A549 (cell line): Measurements from ENCODE around the gene BTBD16. TPM values are rescaled to one million over a fixed set of nuclear protein-coding genes. Genes with fewer than 3 reads are reported as not detected.

ENCODE experiments used
- ATAC-seq, 2 experiments: fragments of 200-7000 bp in 1 of 2; fragments of >200 bp in 1 of 2; cut with Nextera tagmentation in 1 of 2; cut with Tn5 transposase in 1 of 2; 3 replicates each; pipeline versions ENCODE4 v1.8.0 to v1.9.1; 2018 to 2020; ENCODE audit warnings: mild to moderate bottlenecking in 1 of 2, moderate library complexity in 1 of 2
- CTCF ChIA-PET: fragments of 300-600 bp; sonication (Branson Sonifier 250); formaldehyde crosslinking; extraction: SDS; loops from one replicate; lab custom pipeline; 2021; ENCODE audit warnings: antibody characterized with exemption, inconsistent platforms; lab: Yijun Ruan, JAX
- POLR2A ChIA-PET: fragments of 350-600 bp; formaldehyde crosslinking; extraction: SDS; loops from one replicate; lab custom pipeline; 2021; ENCODE audit warnings: antibody characterized with exemption, inconsistent platforms; lab: Yijun Ruan, JAX
- DNase-seq, 2 experiments: peaks; one replicate each; pipeline versions ENCODE4 v3.0.0 to v3.0.0-alpha.2; 2011 to 2016; ENCODE audit warnings: low read depth in 1 of 2, low spot score in 1 of 2
- FAIRE-seq: peaks from 2 replicates; lab custom pipeline; 2011; peaks lifted over from hg19 to GRCh38; lab: Jason Lieb, UNC
- H3K27ac ChIP-seq, 2 experiments: fragments of >200 bp; sonication (Bioruptor Twin); formaldehyde crosslinking; 3 replicates each; pipeline ENCODE4 v1.5.1; 2016 to 2017
- H3K4me1 ChIP-seq: fragments of >200 bp; sonication (Bioruptor Twin); formaldehyde crosslinking; 3 replicates; pipeline ENCODE4 v1.6.1; 2016
- H3K4me2 ChIP-seq: fragments of >200 bp; sonication (Bioruptor Twin); formaldehyde crosslinking; 3 replicates; pipeline ENCODE4 v1.6.1; 2016
- H3K4me3 ChIP-seq: fragments of >200 bp; sonication (Bioruptor Twin); formaldehyde crosslinking; 3 replicates; pipeline ENCODE4 v1.5.1; 2016
- H3K9me3 ChIP-seq: fragments of >200 bp; sonication (Bioruptor Twin); formaldehyde crosslinking; 3 replicates; pipeline ENCODE4 v1.6.1; 2016
- BHLHE40 ChIP-seq: IDR thresholded peaks from 2 replicates; pipeline ENCODE4 v1.6.1; 2012; ENCODE audit warnings: low read depth, low read length, inconsistent platforms
- CBX2 ChIP-seq: fragments of 200-600 bp; sonication (generic); IDR thresholded peaks from 2 replicates; pipeline ENCODE4 v1.6.1; 2016; ENCODE audit warnings: low read depth, mild to moderate bottlenecking, borderline replicate concordance
- CEBPB ChIP-seq, 2 experiments: fragments of >200 bp in 1 of 2; sonication (Bioruptor Twin) in 1 of 2; formaldehyde crosslinking in 1 of 2; IDR thresholded peaks; 2 replicates each; pipeline ENCODE4 v1.6.1; 2012 to 2016
- CHD2 ChIP-seq: fragments of 150-350 bp; IDR thresholded peaks from 2 replicates; pipeline ENCODE4 v1.6.1; 2014; ENCODE audit warnings: low read length; ENCODE audit not compliant: partially characterized antibody
- EHF ChIP-seq: fragments of 250-450 bp; sonication (Bioruptor Pico); IDR thresholded peaks from 2 replicates; pipeline ENCODE4 v1.5.0; 2020; ENCODE audit warnings: mild to moderate bottlenecking
- EP300 ChIP-seq, 2 experiments: fragments of >200 bp; sonication (Bioruptor Twin); formaldehyde crosslinking; IDR thresholded peaks; 2 replicates in 1 of 2; 3 replicates in 1 of 2; pipeline ENCODE4 v1.6.1; 2016 to 2017
- HDAC2 ChIP-seq: fragments of 200-600 bp; sonication (generic); IDR thresholded peaks from 2 replicates; pipeline ENCODE4 v1.6.1; 2016
- HEYL ChIP-seq: fragments of 250-450 bp; sonication (Bioruptor Pico); IDR thresholded peaks from 2 replicates; pipeline ENCODE4 v1.8.0; 2021; ENCODE audit warnings: mild to moderate bottlenecking, moderate library complexity
- HOXB13 ChIP-seq: fragments of 250-450 bp; sonication (Bioruptor Pico); IDR thresholded peaks from 2 replicates; pipeline ENCODE4 v1.5.0; 2020; ENCODE audit warnings: low read depth, mild to moderate bottlenecking, moderate library complexity
- JUNB ChIP-seq: fragments of >200 bp; sonication (Bioruptor Twin); formaldehyde crosslinking; IDR thresholded peaks from 2 replicates; pipeline ENCODE4 v1.6.1; 2016
- KDM5A ChIP-seq: fragments of 200-600 bp; sonication (generic); IDR thresholded peaks from 2 replicates; pipeline ENCODE4 v1.6.1; 2016; ENCODE audit warnings: antibody characterized with exemption, mild to moderate bottlenecking
- MAZ ChIP-seq: fragments of 150-350 bp; IDR thresholded peaks from 2 replicates; pipeline ENCODE4 v1.6.1; 2014; ENCODE audit warnings: antibody characterized with exemption, low read depth, low read length, borderline replicate concordance
- PHF8 ChIP-seq: fragments of 200-600 bp; sonication (generic); IDR thresholded peaks from 2 replicates; pipeline ENCODE4 v1.6.1; 2016; ENCODE audit warnings: low read depth, mild to moderate bottlenecking, antibody characterized with exemption, moderate library complexity, borderline replicate concordance
- POLR2A ChIP-seq: IDR thresholded peaks from 2 replicates; pipeline ENCODE4 v1.6.1; 2012; ENCODE audit warnings: mild to moderate bottlenecking, low read length
- POLR2AphosphoS2 ChIP-seq: conservative IDR thresholded peaks from 2 replicates; pipeline ENCODE4 v1.6.1; 2012; ENCODE audit warnings: low read length, improper control_type of control experiment, inconsistent platforms
- WGBS: methylation state at CpG from one replicate; pipeline ENCODE4 v1.1.6; 2017; ENCODE audit errors: missing lambda C conversion rate; 5-methylcytosine and 5-hydroxymethylcytosine counted together
- polyA plus RNA-seq, 4 experiments: library from polyadenylated mRNA; depleted of rRNA in 3 of 4; stranded (reverse); fragments of >200 nt; fragmentation: RNase III in 1 of 4; extraction: RNeasy Plus Mini Kit Qiagen cat#74134 plus additional on column Dnase treatment in 1 of 4; gene quantifications; 2 replicates in 3 of 4; 3 replicates in 1 of 4; pipeline ENCODE4 v1.2.3, GENCODE V29; 2011 to 2017
- TF ChIP-seq, protein P1 (sequence below): fragments of >200 bp; sonication (Bioruptor Twin); formaldehyde crosslinking; IDR thresholded peaks from 3 replicates; pipeline ENCODE4 v1.6.1; 2016
- TF ChIP-seq, protein P2 (sequence below): IDR thresholded peaks from 2 replicates; pipeline ENCODE4 v1.6.1; 2012
- TF ChIP-seq, protein P3 (sequence below): fragments of 200-600 bp; sonication (generic); IDR thresholded peaks from 2 replicates; pipeline ENCODE4 v1.6.1; 2016; ENCODE audit warnings: antibody characterized with exemption, mild to moderate bottlenecking, moderate library complexity
- TF ChIP-seq, protein P4 (sequence below): IDR thresholded peaks from 2 replicates; pipeline ENCODE4 v1.6.1; 2012
- TF ChIP-seq, protein P5 (sequence below): fragments of 250-450 bp; sonication (Bioruptor Pico); IDR thresholded peaks from 2 replicates; pipeline ENCODE4 v1.5.0; 2020; ENCODE audit warnings: low read depth, mild to moderate bottlenecking, moderate library complexity

Gene BTBD16
- polyA plus RNA-seq, 2 of the 4 experiments (the other 2 are of a cell fraction) = 0.32 to 2.1 TPM

DNA sequence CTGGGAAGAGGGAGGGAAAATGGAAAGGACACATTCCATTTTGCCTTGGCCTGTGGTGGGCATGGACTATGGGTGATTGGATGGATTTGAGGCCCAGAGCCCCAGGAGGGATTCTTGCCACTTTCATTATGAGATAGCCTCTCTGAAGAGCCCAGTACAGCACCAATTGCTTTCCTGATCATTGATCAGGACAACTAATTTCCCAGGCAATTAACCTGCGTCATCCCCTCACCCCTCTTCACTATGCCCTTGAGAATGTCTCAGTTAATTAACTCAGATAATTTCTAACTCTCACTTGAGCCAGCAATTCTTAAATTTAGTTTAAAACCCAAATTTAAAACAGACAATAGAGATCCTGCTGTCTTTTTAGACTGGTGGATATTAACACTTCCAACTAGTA, 90.0 kb downstream of the BTBD16 start:
- 76% methylated on average over 1 of the region's 1 CpG for WGBS
- no peak for ATAC-seq
- Histone ChIP-seq H3K4me3 (no peak overlapping the region), H3K9me3 (no peaks in the 10 kb centered on the region), H3K4me2 (no peak overlapping the region), H3K27ac (no peak overlapping the region), H3K4me1 (no peaks in the 10 kb centered on the region)
- ChIA-PET CTCF (interaction anchor here (1.4 kb wide), 1 partner anchor 204 kb away, joined by 3 read pairs; no protein-coding TSS in a partner anchor), POLR2A (no interaction called here)
- TF ChIP-seq EP300 (IDR thresholded peaks at IDR 0.05) = no peak
- TF ChIP-seq, protein P1, sequence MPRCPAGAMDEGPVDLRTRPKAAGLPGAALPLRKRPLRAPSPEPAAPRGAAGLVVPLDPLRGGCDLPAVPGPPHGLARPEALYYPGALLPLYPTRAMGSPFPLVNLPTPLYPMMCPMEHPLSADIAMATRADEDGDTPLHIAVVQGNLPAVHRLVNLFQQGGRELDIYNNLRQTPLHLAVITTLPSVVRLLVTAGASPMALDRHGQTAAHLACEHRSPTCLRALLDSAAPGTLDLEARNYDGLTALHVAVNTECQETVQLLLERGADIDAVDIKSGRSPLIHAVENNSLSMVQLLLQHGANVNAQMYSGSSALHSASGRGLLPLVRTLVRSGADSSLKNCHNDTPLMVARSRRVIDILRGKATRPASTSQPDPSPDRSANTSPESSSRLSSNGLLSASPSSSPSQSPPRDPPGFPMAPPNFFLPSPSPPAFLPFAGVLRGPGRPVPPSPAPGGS = no peak
- TF ChIP-seq HDAC2 = no peak
- TF ChIP-seq HOXB13 (CRISPR knock-in tag) = no peak
- TF ChIP-seq POLR2A = no peak
- TF ChIP-seq CBX2 = no peak
- no peak for TF ChIP-seq MAZ
- TF ChIP-seq PHF8 = no peak
- TF ChIP-seq KDM5A = no peak
- no peak for TF ChIP-seq CHD2
- TF ChIP-seq, protein P2, sequence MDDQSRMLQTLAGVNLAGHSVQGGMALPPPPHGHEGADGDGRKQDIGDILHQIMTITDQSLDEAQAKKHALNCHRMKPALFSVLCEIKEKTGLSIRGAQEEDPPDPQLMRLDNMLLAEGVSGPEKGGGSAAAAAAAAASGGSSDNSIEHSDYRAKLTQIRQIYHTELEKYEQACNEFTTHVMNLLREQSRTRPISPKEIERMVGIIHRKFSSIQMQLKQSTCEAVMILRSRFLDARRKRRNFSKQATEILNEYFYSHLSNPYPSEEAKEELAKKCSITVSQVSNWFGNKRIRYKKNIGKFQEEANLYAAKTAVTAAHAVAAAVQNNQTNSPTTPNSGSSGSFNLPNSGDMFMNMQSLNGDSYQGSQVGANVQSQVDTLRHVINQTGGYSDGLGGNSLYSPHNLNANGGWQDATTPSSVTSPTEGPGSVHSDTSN = no peak
- no peak for DNase-seq
- FAIRE-seq = no peak

DNA sequence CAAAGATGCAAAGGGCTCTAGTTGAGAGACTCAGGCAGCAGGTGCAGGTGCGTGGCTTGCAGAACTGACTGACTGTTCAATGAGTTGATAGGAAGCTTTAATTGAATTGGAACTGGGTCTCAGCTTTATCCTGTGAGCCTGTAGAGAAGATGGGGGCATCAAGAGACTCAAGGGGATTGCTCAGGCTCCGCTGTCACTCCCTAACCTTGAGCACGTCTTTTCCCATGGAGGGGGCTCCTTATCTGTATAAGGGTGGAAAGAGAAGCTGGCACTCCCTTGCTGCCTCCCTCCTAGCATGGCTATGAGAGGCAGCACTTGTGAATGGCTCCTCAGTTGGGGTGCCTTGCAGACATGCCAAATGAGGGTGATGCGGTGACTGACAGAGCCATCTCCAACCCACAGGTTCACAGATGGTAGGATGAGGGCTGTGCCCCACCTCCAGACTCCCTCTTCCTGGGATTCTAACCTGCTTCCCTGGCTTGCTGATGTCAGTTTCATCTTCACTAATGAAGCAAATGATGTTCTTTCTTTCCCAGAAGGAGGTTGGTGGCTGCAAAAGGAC, 91.0 kb downstream of the BTBD16 start:
- no peak overlapping the region for H3K4me2 ChIP-seq
- no peak for FAIRE-seq
- CTCF ChIA-PET = interaction anchor here (0.8 to 0.9 kb wide), 2 partner anchors 12 to 18 kb away, joined by 3 read pairs; partner anchors contain the start of gene PLEKHA1
- no peak overlapping the region for H3K4me3 ChIP-seq
- no peak for DNase-seq
- POLR2A ChIA-PET = no interaction called here
- TF ChIP-seq BHLHE40 (no peak), JUNB (no peak), PHF8 (no peak), POLR2AphosphoS2 (no peak), CBX2 (no peak), MAZ (no peak), CEBPB (IDR thresholded peaks at IDR 0.05) (no peak), HOXB13 (CRISPR knock-in tag) (no peak), HDAC2 (no peak), EHF (CRISPR knock-in tag) (no peak), HEYL (CRISPR knock-in tag) (no peak)
- TF ChIP-seq, protein P1 = no peak
- TF ChIP-seq, protein P3, sequence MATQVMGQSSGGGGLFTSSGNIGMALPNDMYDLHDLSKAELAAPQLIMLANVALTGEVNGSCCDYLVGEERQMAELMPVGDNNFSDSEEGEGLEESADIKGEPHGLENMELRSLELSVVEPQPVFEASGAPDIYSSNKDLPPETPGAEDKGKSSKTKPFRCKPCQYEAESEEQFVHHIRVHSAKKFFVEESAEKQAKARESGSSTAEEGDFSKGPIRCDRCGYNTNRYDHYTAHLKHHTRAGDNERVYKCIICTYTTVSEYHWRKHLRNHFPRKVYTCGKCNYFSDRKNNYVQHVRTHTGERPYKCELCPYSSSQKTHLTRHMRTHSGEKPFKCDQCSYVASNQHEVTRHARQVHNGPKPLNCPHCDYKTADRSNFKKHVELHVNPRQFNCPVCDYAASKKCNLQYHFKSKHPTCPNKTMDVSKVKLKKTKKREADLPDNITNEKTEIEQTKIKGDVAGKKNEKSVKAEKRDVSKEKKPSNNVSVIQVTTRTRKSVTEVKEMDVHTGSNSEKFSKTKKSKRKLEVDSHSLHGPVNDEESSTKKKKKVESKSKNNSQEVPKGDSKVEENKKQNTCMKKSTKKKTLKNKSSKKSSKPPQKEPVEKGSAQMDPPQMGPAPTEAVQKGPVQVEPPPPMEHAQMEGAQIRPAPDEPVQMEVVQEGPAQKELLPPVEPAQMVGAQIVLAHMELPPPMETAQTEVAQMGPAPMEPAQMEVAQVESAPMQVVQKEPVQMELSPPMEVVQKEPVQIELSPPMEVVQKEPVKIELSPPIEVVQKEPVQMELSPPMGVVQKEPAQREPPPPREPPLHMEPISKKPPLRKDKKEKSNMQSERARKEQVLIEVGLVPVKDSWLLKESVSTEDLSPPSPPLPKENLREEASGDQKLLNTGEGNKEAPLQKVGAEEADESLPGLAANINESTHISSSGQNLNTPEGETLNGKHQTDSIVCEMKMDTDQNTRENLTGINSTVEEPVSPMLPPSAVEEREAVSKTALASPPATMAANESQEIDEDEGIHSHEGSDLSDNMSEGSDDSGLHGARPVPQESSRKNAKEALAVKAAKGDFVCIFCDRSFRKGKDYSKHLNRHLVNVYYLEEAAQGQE = no peak
- TF ChIP-seq, protein P4, sequence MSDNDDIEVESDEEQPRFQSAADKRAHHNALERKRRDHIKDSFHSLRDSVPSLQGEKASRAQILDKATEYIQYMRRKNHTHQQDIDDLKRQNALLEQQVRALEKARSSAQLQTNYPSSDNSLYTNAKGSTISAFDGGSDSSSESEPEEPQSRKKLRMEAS = no peak
- TF ChIP-seq, protein P5, sequence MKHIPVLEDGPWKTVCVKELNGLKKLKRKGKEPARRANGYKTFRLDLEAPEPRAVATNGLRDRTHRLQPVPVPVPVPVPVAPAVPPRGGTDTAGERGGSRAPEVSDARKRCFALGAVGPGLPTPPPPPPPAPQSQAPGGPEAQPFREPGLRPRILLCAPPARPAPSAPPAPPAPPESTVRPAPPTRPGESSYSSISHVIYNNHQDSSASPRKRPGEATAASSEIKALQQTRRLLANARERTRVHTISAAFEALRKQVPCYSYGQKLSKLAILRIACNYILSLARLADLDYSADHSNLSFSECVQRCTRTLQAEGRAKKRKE (CRISPR knock-in tag) = no peak
- no peaks in the 10 kb centered on the region for H3K4me1 ChIP-seq
- WGBS = 56% methylated on average over 4 of the region's 4 CpGs
- no peak for ATAC-seq
- peaks cover 5% of the 10 kb centered on the region; the same call in 1 of the 3 replicates for H3K9me3 ChIP-seq
- no peak overlapping the region for H3K27ac ChIP-seq
